GM23338 (cell line): Measurements from ENCODE around the gene NFIB. TPM values are rescaled to one million over a fixed set of nuclear protein-coding genes. Genes with fewer than 3 reads are reported as not detected.

Experiments
- ATAC-seq: fragments of 200-7000 bp; cut with Tn5 transposase; 3 replicates; pipeline ENCODE4 v1.9.1; 2020
- DNase-seq: peaks from one replicate; pipeline ENCODE4 v3.0.0-alpha.2; 2015; ENCODE audit warnings: low spot score
- H2AFZ ChIP-seq: fragments of 200-600 bp; sonication (generic); 2 replicates; pipeline ENCODE4 v1.8.0; 2016; ENCODE audit warnings: antibody characterized with exemption, mild to moderate bottlenecking, moderate library complexity
- H3F3A ChIP-seq: fragments of 200-600 bp; sonication (generic); replicated peaks from 2 replicates; pipeline ENCODE4 v1.8.0; 2017; ENCODE audit warnings: antibody characterized with exemption, mixed run types, low read depth
- H3K27ac ChIP-seq: fragments of 200-600 bp; sonication (generic); 2 replicates; pipeline ENCODE4 v1.6.1; 2016; ENCODE audit warnings: low read depth
- H3K27me3 ChIP-seq: fragments of 200-600 bp; sonication (generic); 2 replicates; pipeline ENCODE4 v1.8.0; 2016; ENCODE audit warnings: mild to moderate bottlenecking, mixed run types, moderate library complexity; ENCODE audit not compliant: insufficient read depth
- H3K36me3 ChIP-seq: fragments of 200-600 bp; sonication (generic); 2 replicates; pipeline ENCODE4 v1.8.0; 2016; ENCODE audit warnings: mild to moderate bottlenecking; ENCODE audit not compliant: insufficient read depth
- H3K4me1 ChIP-seq: fragments of 200-600 bp; sonication (generic); 2 replicates; pipeline ENCODE4 v1.8.0; 2016; ENCODE audit warnings: mild to moderate bottlenecking, moderate library complexity; ENCODE audit not compliant: insufficient read depth
- H3K4me2 ChIP-seq: fragments of 200-600 bp; sonication (generic); 2 replicates; pipeline ENCODE4 v1.7.1; 2017; ENCODE audit warnings: mixed run types
- H3K4me3 ChIP-seq: fragments of 200-600 bp; sonication (generic); 2 replicates; pipeline ENCODE4 v1.6.1; 2016; ENCODE audit warnings: mixed run types
- H3K79me2 ChIP-seq: fragments of 200-600 bp; sonication (generic); replicated peaks from 2 replicates; pipeline ENCODE4 v1.8.0; 2017; ENCODE audit warnings: mild to moderate bottlenecking; ENCODE audit not compliant: insufficient read depth
- H3K9me2 ChIP-seq: fragments of 200-600 bp; sonication (generic); 2 replicates; pipeline ENCODE4 v1.8.0; 2017; ENCODE audit not compliant: insufficient read depth
- H4K20me1 ChIP-seq: fragments of 200-600 bp; sonication (generic); replicated peaks from 2 replicates; pipeline ENCODE4 v1.8.0; 2017; ENCODE audit warnings: mild to moderate bottlenecking; ENCODE audit not compliant: insufficient read depth
- H3K27ac Mint-ChIP-seq: 2 replicates; pipeline ENCODE4 v1.8.0; 2020; ENCODE audit warnings: inconsistent platforms, mild to moderate bottlenecking, moderate library complexity, mixed read lengths
- H3K27me3 Mint-ChIP-seq: 3 replicates; pipeline ENCODE4 v1.8.0; 2022; ENCODE audit warnings: low read depth, mild to moderate bottlenecking, moderate library complexity, mixed read lengths, inconsistent platforms; ENCODE audit not compliant: insufficient read depth, poor library complexity
- H3K36me3 Mint-ChIP-seq: 3 replicates; pipeline ENCODE4 v1.8.0; 2021; ENCODE audit warnings: low read depth, mild to moderate bottlenecking, inconsistent platforms, moderate library complexity, mixed read lengths
- H3K4me1 Mint-ChIP-seq: 3 replicates; pipeline ENCODE4 v1.8.0; 2020; ENCODE audit warnings: mild to moderate bottlenecking, inconsistent platforms, mixed read lengths
- H3K4me3 Mint-ChIP-seq: 3 replicates; pipeline ENCODE4 v1.8.0; 2021; ENCODE audit warnings: moderate library complexity, mild to moderate bottlenecking, inconsistent platforms, mixed read lengths
- H3K9me3 Mint-ChIP-seq: 3 replicates; pipeline ENCODE4 v1.8.0; 2020; ENCODE audit warnings: moderate library complexity, mild to moderate bottlenecking, inconsistent platforms, mixed read lengths
- CREB1 ChIP-seq: fragments of 250-450 bp; sonication (Bioruptor Pico); IDR thresholded peaks from 2 replicates; pipeline ENCODE4 v1.5.0; 2020; ENCODE audit warnings: low read depth, mild to moderate bottlenecking, moderate library complexity
- ETS1 ChIP-seq: IDR thresholded peaks from 2 replicates; pipeline ENCODE4 v1.6.1; 2016; ENCODE audit warnings: antibody characterized with exemption
- EZH2 ChIP-seq: fragments of 200-600 bp; sonication (generic); IDR thresholded peaks from one replicate; pipeline ENCODE4 v1.8.0; 2017; ENCODE audit warnings: antibody characterized with exemption, mild to moderate bottlenecking, low read depth; ENCODE audit not compliant: unreplicated experiment
- EZH2phosphoT487 ChIP-seq: fragments of 200-600 bp; sonication (generic); IDR thresholded peaks from one replicate; pipeline ENCODE4 v1.8.1; 2018; ENCODE audit warnings: antibody characterized with exemption; ENCODE audit not compliant: unreplicated experiment
- JUNB ChIP-seq: IDR thresholded peaks from one replicate; pipeline ENCODE4 v1.6.1; 2016; ENCODE audit warnings: antibody characterized with exemption; ENCODE audit not compliant: unreplicated experiment
- NANOG ChIP-seq: IDR thresholded peaks from 2 replicates; pipeline ENCODE4 v1.6.1; 2016; ENCODE audit warnings: antibody characterized with exemption, borderline replicate concordance
- POLR2AphosphoS5 ChIP-seq: IDR thresholded peaks from 2 replicates; pipeline ENCODE4 v1.6.1; 2016; ENCODE audit warnings: antibody characterized with exemption, low read depth
- STAT1 ChIP-seq: IDR thresholded peaks from one replicate; pipeline ENCODE4 v1.6.1; 2016; ENCODE audit warnings: antibody characterized with exemption; ENCODE audit not compliant: unreplicated experiment
- ZNF114 ChIP-seq: fragments of 250-450 bp; sonication (Bioruptor Pico); IDR thresholded peaks from 2 replicates; pipeline ENCODE4 v1.5.0; 2020; ENCODE audit warnings: mild to moderate bottlenecking, moderate library complexity
- ZNF331 ChIP-seq: fragments of 250-450 bp; sonication (Bioruptor Pico); IDR thresholded peaks from 2 replicates; pipeline ENCODE4 v1.5.0; 2020; ENCODE audit warnings: low read depth, mild to moderate bottlenecking, moderate library complexity
- polyA plus RNA-seq: library from polyadenylated mRNA; unstranded; fragments of >200 nt; fragmentation: Nextera tagmentation; extraction: Ambion mirVana; gene quantifications from 2 replicates; pipeline ENCODE4 v1.2.1, GENCODE V29; 2016
- total RNA-seq: library from RNA; depleted of rRNA; stranded (reverse); fragments of >200 nt; shearing (Covaris generic); gene quantifications from 2 replicates; pipeline ENCODE4 v1.2.3, GENCODE V29; 2014
- TF ChIP-seq, protein P1 (sequence below): IDR thresholded peaks from one replicate; pipeline ENCODE4 v1.6.1; 2018; ENCODE audit warnings: antibody characterized with exemption; ENCODE audit not compliant: unreplicated experiment
- TF ChIP-seq, protein P2 (sequence below), 2 experiments: fragments of 200-600 bp in 1 of 2; sonication (generic) in 1 of 2; conservative IDR thresholded peaks; 2 replicates each; pipeline versions ENCODE4 v1.5.1 to v1.6.1; 2016 to 2017; ENCODE audit warnings: antibody characterized with exemption in 2 of 2, low read depth in 2 of 2, mild to moderate bottlenecking in 2 of 2, moderate library complexity in 1 of 2

The NFIB gene
- total and polyA plus RNA-seq, 2 experiments from 2014 or later: 3.9 to 4.7 TPM

- H3K36me3 ChIP-seq: no peaks in the 10 kb centered on the region
- H3K9me2 ChIP-seq: 0 out of 2 replicates have a peak, but pooled peaks cover 23% of the 10 kb centered on the region
- DNase-seq: no peak
- Mint-ChIP-seq H3K4me1 (no peaks in the 10 kb centered on the region), H3K9me3 (no peaks in the 10 kb centered on the region), H3K27ac (no peak overlapping the region), H3K36me3 (no peaks in the 10 kb centered on the region), H3K4me3 (no peak overlapping the region), H3K27me3 (no peaks in the 10 kb centered on the region)
- H4K20me1 ChIP-seq: no peaks in the 10 kb centered on the region
- H3K79me2 ChIP-seq: no peaks in the 10 kb centered on the region
- H2AFZ ChIP-seq: 0 out of 2 replicates have a peak overlapping the region, but pooled peaks have one; percentile 38
- no peak overlapping the region for H3K4me3 ChIP-seq
- H3K4me2 ChIP-seq: no peak overlapping the region
- no peaks in the 10 kb centered on the region for H3F3A ChIP-seq
- no peak for ATAC-seq
- TF ChIP-seq, protein P1, sequence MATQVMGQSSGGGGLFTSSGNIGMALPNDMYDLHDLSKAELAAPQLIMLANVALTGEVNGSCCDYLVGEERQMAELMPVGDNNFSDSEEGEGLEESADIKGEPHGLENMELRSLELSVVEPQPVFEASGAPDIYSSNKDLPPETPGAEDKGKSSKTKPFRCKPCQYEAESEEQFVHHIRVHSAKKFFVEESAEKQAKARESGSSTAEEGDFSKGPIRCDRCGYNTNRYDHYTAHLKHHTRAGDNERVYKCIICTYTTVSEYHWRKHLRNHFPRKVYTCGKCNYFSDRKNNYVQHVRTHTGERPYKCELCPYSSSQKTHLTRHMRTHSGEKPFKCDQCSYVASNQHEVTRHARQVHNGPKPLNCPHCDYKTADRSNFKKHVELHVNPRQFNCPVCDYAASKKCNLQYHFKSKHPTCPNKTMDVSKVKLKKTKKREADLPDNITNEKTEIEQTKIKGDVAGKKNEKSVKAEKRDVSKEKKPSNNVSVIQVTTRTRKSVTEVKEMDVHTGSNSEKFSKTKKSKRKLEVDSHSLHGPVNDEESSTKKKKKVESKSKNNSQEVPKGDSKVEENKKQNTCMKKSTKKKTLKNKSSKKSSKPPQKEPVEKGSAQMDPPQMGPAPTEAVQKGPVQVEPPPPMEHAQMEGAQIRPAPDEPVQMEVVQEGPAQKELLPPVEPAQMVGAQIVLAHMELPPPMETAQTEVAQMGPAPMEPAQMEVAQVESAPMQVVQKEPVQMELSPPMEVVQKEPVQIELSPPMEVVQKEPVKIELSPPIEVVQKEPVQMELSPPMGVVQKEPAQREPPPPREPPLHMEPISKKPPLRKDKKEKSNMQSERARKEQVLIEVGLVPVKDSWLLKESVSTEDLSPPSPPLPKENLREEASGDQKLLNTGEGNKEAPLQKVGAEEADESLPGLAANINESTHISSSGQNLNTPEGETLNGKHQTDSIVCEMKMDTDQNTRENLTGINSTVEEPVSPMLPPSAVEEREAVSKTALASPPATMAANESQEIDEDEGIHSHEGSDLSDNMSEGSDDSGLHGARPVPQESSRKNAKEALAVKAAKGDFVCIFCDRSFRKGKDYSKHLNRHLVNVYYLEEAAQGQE: no peak
- TF ChIP-seq, protein P2, sequence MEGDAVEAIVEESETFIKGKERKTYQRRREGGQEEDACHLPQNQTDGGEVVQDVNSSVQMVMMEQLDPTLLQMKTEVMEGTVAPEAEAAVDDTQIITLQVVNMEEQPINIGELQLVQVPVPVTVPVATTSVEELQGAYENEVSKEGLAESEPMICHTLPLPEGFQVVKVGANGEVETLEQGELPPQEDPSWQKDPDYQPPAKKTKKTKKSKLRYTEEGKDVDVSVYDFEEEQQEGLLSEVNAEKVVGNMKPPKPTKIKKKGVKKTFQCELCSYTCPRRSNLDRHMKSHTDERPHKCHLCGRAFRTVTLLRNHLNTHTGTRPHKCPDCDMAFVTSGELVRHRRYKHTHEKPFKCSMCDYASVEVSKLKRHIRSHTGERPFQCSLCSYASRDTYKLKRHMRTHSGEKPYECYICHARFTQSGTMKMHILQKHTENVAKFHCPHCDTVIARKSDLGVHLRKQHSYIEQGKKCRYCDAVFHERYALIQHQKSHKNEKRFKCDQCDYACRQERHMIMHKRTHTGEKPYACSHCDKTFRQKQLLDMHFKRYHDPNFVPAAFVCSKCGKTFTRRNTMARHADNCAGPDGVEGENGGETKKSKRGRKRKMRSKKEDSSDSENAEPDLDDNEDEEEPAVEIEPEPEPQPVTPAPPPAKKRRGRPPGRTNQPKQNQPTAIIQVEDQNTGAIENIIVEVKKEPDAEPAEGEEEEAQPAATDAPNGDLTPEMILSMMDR (conservative IDR thresholded peaks at IDR 0.05; ENCODE audit: low read depth in 2 of 2): peak in 1 of 2 experiments; percentile 29; a peak in 2 of 4 replicates
- H3K27me3 ChIP-seq: no peaks in the 10 kb centered on the region
- H3K4me1 ChIP-seq: no peaks in the 10 kb centered on the region
- H3K27ac ChIP-seq: no peak overlapping the region
Measured at GRCh38 chr9:14068690-14069089, 245.3 kb downstream of the NFIB start.

DNA sequence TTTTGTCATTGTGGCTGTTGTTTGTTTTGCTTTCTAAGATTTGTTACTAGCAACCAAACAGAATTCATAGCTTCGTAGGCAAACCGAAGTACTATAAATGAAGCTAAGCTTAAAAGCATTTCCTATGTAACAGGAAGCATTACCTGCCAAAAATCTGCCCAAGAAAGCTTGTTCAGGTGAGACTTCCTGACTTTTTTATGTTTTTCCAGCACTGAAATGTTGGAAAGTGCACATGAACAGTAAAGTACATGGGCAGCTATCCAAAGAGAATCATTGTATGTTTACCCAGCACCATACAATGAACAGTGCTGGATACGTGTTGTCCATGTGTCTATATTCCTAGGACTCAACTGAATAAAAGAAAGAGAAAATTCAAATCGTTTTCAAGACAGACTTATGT is 247.1 kb downstream of the NFIB start:
- Mint-ChIP-seq H3K27me3 (no peaks in the 10 kb centered on the region), H3K4me1 (no peaks in the 10 kb centered on the region), H3K27ac (no peak overlapping the region), H3K9me3 (no peaks in the 10 kb centered on the region), H3K4me3 (no peak overlapping the region), H3K36me3 (no peaks in the 10 kb centered on the region)
- Histone ChIP-seq H3K4me2 (no peak overlapping the region), H3F3A (no peaks in the 10 kb centered on the region), H3K27ac (no peak overlapping the region), H4K20me1 (no peaks in the 10 kb centered on the region), H3K79me2 (no peaks in the 10 kb centered on the region), H3K36me3 (no peaks in the 10 kb centered on the region), H2AFZ (no peak overlapping the region), H3K27me3 (no peaks in the 10 kb centered on the region), H3K9me2 (0 out of 2 replicates have a peak, but pooled peaks cover 17% of the 10 kb centered on the region), H3K4me3 (no peak overlapping the region), H3K4me1 (no peaks in the 10 kb centered on the region)
- ATAC-seq: no peak
- no peak for DNase-seq
- TF ChIP-seq ZNF114 (CRISPR knock-in tag) (no peak), JUNB (no peak), NANOG (no peak), CREB1 (CRISPR knock-in tag) (no peak), EZH2 (no peak), EZH2phosphoT487 (no peak), ZNF331 (no peak), POLR2AphosphoS5 (no peak), STAT1 (no peak), ETS1 (no peak)
- TF ChIP-seq, protein P1: no peak
- TF ChIP-seq, protein P2 (conservative IDR thresholded peaks at IDR 0.05; ENCODE audit: low read depth in 2 of 2): no peak
